ENCODE measurements around the gene ZPBP. TPM values are rescaled to one million over a fixed set of nuclear protein-coding genes. Genes with fewer than 3 reads are reported as not detected.

Gene ZPBP
- total RNA-seq, 1 experiment from 2014 or later: not detected

Other genes starting within 250 kb of the ZPBP start
- not detected in 2 replicates for gene IKZF1, start 211.5 kb upstream of the ZPBP start, total RNA-seq (2014; rRNA removed; shearing (Covaris generic))

All from G401 (cell line).